Measurements from ENCODE around the gene PNPO.

Gene PNPO

GRCh38 chr17:47935961-47936360 is 5.4 kb upstream of the PNPO start:
- no peaks in the 10 kb centered on the region for H3F3A ChIP-seq (ENCODE audit: insufficient read depth, low read length)
- H3K4me1 ChIP-seq (ENCODE audit: low read length): peaks cover 7% of the 10 kb centered on the region
- H3K27me3 ChIP-seq (replicated peaks; ENCODE audit: insufficient read depth, low read length): no peaks in the 10 kb centered on the region
- H3K36me3 ChIP-seq (replicated peaks; ENCODE audit: insufficient read depth, low read length): no peaks in the 10 kb centered on the region
- H3K4me2 ChIP-seq (ENCODE audit: low read depth, low read length): no peak overlapping the region
- H3K79me2 ChIP-seq (ENCODE audit: low read length): no peaks in the 10 kb centered on the region
- no peak for DNase-seq
- TF ChIP-seq CTCF (IDR thresholded peaks at IDR 0.05; ENCODE audit: low read length) (no peak), EZH2 (optimal IDR thresholded peaks at IDR 0.05; ENCODE audit: low read depth, low read length) (no peak), EZH2phosphoT487 (IDR thresholded peaks at IDR 0.05; ENCODE audit: low read length) (no peak)
- no peak overlapping the region for H3K27ac ChIP-seq (ENCODE audit: low read length)
- H3K9me2 ChIP-seq (replicated peaks; ENCODE audit: insufficient read depth, low read length): no peaks in the 10 kb centered on the region
- no peak overlapping the region for H3K9ac ChIP-seq (ENCODE audit: low read length)
- no peaks in the 10 kb centered on the region for H4K20me1 ChIP-seq (ENCODE audit: insufficient read depth, low read length)
- H3K9me3 ChIP-seq (replicated peaks; ENCODE audit: insufficient read depth, low read length): no peaks in the 10 kb centered on the region
- no peak overlapping the region for H2AFZ ChIP-seq (ENCODE audit: low read length)
- H3K4me3 ChIP-seq (ENCODE audit: low read length): no peak overlapping the region

- Histone ChIP-seq H3K79me2 (ENCODE audit: low read length) (peaks cover 14% of the 10 kb centered on the region), H3K4me2 (ENCODE audit: low read depth, low read length) (no peak overlapping the region), H3K9me3 (replicated peaks; ENCODE audit: insufficient read depth, low read length) (no peaks in the 10 kb centered on the region), H2AFZ (ENCODE audit: low read length) (no peak overlapping the region), H3K27me3 (replicated peaks; ENCODE audit: insufficient read depth, low read length) (no peaks in the 10 kb centered on the region), H3F3A (ENCODE audit: insufficient read depth, low read length) (no peaks in the 10 kb centered on the region), H3K9ac (ENCODE audit: low read length) (no peak overlapping the region), H3K4me1 (ENCODE audit: low read length) (peaks cover 9% of the 10 kb centered on the region), H3K36me3 (replicated peaks; ENCODE audit: insufficient read depth, low read length) (no peaks in the 10 kb centered on the region), H4K20me1 (ENCODE audit: insufficient read depth, low read length) (no peaks in the 10 kb centered on the region), H3K27ac (ENCODE audit: low read length) (no peak overlapping the region), H3K4me3 (ENCODE audit: low read length) (no peak overlapping the region), H3K9me2 (replicated peaks; ENCODE audit: insufficient read depth, low read length) (no peaks in the 10 kb centered on the region)
- no peak for DNase-seq
- TF ChIP-seq CTCF (IDR thresholded peaks at IDR 0.05; ENCODE audit: low read length) (no peak), EZH2 (optimal IDR thresholded peaks at IDR 0.05; ENCODE audit: low read depth, low read length) (no peak), EZH2phosphoT487 (IDR thresholded peaks at IDR 0.05; ENCODE audit: low read length) (no peak)
Observed at GRCh38 chr17:47937941-47938340, 3.4 kb upstream of the PNPO start.

- Histone ChIP-seq H3K36me3 (replicated peaks; ENCODE audit: insufficient read depth, low read length) (no peaks in the 10 kb centered on the region), H4K20me1 (ENCODE audit: insufficient read depth, low read length) (no peaks in the 10 kb centered on the region), H3K9ac (ENCODE audit: low read length) (peak overlapping the region; percentile 81), H3K4me2 (ENCODE audit: low read depth, low read length) (peak overlapping the region; percentile 98), H3K4me3 (ENCODE audit: low read length) (peak overlapping the region; percentile 81), H3K27me3 (replicated peaks; ENCODE audit: insufficient read depth, low read length) (no peaks in the 10 kb centered on the region), H3K9me2 (replicated peaks; ENCODE audit: insufficient read depth, low read length) (no peaks in the 10 kb centered on the region), H3K9me3 (replicated peaks; ENCODE audit: insufficient read depth, low read length) (no peaks in the 10 kb centered on the region), H3K79me2 (ENCODE audit: low read length) (peaks cover 21% of the 10 kb centered on the region), H3K4me1 (ENCODE audit: low read length) (peaks cover 15% of the 10 kb centered on the region), H3F3A (ENCODE audit: insufficient read depth, low read length) (0 out of 2 replicates have a peak, but pooled peaks cover 3% of the 10 kb centered on the region), H3K27ac (ENCODE audit: low read length) (no peak overlapping the region; the same call in 1 of the 2 replicates), H2AFZ (ENCODE audit: low read length) (peak overlapping the region; percentile 91)
- DNase-seq: no peak
- TF ChIP-seq EZH2phosphoT487 (IDR thresholded peaks at IDR 0.05; ENCODE audit: low read length) (no peak), CTCF (IDR thresholded peaks at IDR 0.05; ENCODE audit: low read length) (no peak), EZH2 (optimal IDR thresholded peaks at IDR 0.05; ENCODE audit: low read depth, low read length) (no peak)
Observed at GRCh38 chr17:47942096-47942510, 732 bp downstream of the PNPO start.
